AG04450 (cell line): ENCODE data around the gene UBD. TPM values are rescaled to one million over a fixed set of nuclear protein-coding genes. Genes with fewer than 3 reads are reported as not detected.
A peak's percentile ranks its signal among the peaks of the same experiment; 100 is the strongest.

Source experiments
- CTCF ChIA-PET: fragments of 300-600, 350-600 bp; formaldehyde crosslinking; extraction: SDS; loops from one replicate; lab custom pipeline; 2022; ENCODE audit warnings: antibody characterized with exemption, inconsistent platforms; lab: Charles Lee
- POLR2A ChIA-PET: fragments of 350-600 bp; formaldehyde crosslinking; extraction: SDS; loops from one replicate; lab custom pipeline; 2021; ENCODE audit warnings: antibody characterized with exemption, inconsistent platforms; lab: Yijun Ruan, JAX
- DNase-seq: peaks from one replicate; pipeline ENCODE4 v3.0.0-alpha.2; 2011; ENCODE audit warnings: low read depth, low spot score
- H3K27ac ChIP-seq: one replicate; pipeline ENCODE4 v1.5.1; 2012; ENCODE audit warnings: low read depth, low read length, control low read depth
- H3K27me3 ChIP-seq: one replicate; pipeline ENCODE4 v1.6.0; 2012; ENCODE audit warnings: low read length; ENCODE audit not compliant: control insufficient read depth, insufficient read depth
- H3K4me3 ChIP-seq: 2 replicates; pipeline ENCODE4 v1.5.1; 2011; ENCODE audit warnings: mild to moderate bottlenecking, low read depth, low read length, control low read depth
- H3K9me3 ChIP-seq: 2 replicates; pipeline ENCODE4 v1.5.1; 2012; ENCODE audit warnings: low read length; ENCODE audit not compliant: control insufficient read depth, insufficient read depth
- polyA plus RNA-seq: library from polyadenylated mRNA; depleted of rRNA; stranded (reverse); fragments of >200 nt; gene quantifications from 2 replicates; pipeline ENCODE4 v1.2.3, GENCODE V29; 2011
- TF ChIP-seq, protein P1 (sequence below): IDR thresholded peaks from 2 replicates; pipeline ENCODE4 v1.5.1; 2011; ENCODE audit warnings: low read depth, low read length, control low read depth, inconsistent platforms

The UBD gene
- polyA plus RNA-seq, 1 experiment = not detected

DNA sequence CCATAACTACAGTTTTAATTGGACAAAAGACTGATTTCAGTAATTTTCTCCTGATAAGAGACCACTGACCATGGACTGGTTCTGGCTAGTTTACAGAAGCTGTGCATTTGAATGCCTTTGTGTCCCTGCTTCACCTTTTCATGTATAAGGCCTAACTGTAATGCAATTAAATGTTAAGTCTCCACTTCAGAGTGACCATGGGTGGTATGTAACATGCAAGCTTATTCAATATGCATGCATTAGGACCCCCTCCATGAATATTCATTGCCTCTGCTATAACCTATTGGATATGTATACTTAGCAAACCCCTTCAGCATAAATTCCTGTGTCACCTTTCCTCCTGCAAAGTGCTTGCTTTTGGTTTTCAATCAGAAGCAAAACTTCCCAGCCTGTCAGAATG lies 2.2 kb downstream of the UBD start:
- ChIA-PET CTCF (interaction anchor here (2.7 kb wide), 1 partner anchor 96 kb away, joined by 7 read pairs; no protein-coding TSS in a partner anchor), POLR2A (no interaction called here)
- Histone ChIP-seq H3K27ac (no peak overlapping the region), H3K4me3 (no peak overlapping the region), H3K27me3 (peaks cover 21% of the 10 kb centered on the region), H3K9me3 (peaks cover 2% of the 10 kb centered on the region; the same call in 1 of the 2 replicates)
- no peak for DNase-seq
- TF ChIP-seq, protein P1, sequence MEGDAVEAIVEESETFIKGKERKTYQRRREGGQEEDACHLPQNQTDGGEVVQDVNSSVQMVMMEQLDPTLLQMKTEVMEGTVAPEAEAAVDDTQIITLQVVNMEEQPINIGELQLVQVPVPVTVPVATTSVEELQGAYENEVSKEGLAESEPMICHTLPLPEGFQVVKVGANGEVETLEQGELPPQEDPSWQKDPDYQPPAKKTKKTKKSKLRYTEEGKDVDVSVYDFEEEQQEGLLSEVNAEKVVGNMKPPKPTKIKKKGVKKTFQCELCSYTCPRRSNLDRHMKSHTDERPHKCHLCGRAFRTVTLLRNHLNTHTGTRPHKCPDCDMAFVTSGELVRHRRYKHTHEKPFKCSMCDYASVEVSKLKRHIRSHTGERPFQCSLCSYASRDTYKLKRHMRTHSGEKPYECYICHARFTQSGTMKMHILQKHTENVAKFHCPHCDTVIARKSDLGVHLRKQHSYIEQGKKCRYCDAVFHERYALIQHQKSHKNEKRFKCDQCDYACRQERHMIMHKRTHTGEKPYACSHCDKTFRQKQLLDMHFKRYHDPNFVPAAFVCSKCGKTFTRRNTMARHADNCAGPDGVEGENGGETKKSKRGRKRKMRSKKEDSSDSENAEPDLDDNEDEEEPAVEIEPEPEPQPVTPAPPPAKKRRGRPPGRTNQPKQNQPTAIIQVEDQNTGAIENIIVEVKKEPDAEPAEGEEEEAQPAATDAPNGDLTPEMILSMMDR = no peak

DNA sequence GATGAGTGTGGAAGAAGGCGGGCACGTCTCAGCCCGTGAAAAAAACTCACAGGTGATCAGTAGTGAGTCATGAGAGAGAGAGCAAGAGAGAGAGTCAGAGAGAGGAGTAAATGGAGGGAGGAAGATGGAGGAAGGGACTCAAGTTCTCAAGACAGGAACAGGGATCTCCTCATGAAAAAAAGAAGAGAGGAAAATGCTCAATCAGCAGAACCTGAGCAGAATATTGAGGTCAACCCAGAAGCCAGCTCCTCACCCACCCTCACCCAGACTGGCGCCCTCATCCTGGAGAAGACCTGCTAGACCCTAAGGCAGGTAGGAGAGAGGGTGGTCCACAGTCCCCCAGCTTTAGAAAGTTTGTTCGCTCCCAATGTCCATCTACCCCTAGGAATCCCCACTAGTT lies 4.8 kb downstream of the UBD start:
- DNase-seq = no peak
- ChIA-PET POLR2A (no interaction called here), CTCF (interaction anchor here (1.0 to 2.7 kb wide), 2 partner anchors 96 to 99 kb away, joined by 3 to 7 read pairs; no protein-coding TSS in a partner anchor)
- peaks cover 21% of the 10 kb centered on the region for H3K27me3 ChIP-seq
- no peak overlapping the region for H3K27ac ChIP-seq
- TF ChIP-seq, protein P1 = no peak
- no peak overlapping the region for H3K4me3 ChIP-seq
- peaks cover 2% of the 10 kb centered on the region; the same call in 1 of the 2 replicates for H3K9me3 ChIP-seq

DNA sequence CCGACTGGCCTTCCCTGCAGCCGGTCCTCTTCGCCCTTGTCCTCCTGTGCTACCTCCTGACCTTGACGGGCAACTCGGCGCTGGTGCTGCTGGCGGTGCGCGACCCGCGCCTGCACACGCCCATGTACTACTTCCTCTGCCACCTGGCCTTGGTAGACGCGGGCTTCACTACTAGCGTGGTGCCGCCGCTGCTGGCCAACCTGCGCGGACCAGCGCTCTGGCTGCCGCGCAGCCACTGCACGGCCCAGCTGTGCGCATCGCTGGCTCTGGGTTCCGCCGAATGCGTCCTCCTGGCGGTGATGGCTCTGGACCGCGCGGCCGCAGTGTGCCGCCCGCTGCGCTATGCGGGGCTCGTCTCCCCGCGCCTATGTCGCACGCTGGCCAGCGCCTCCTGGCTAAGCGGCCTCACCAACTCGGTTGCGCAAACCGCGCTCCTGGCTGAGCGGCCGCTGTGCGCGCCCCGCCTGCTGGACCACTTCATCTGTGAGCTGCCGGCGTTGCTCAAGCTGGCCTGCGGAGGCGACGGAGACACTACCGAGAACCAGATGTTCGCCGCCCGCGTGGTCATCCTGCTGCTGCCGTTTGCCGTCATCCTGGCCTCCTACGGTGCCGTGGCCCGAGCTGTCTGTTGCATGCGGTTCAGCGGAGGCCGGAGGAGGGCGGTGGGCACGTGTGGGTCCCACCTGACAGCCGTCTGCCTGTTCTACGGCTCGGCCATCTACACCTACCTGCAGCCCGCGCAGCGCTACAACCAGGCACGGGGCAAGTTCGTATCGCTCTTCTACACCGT lies 6.1 kb downstream of the UBD start:
- peaks cover 2% of the 10 kb centered on the region; the same call in 1 of the 2 replicates for H3K9me3 ChIP-seq
- H3K4me3 ChIP-seq = no peak overlapping the region; the same call in 1 of the 2 replicates
- CTCF ChIA-PET = interaction anchor here (0.5 to 1.7 kb wide), 3 partner anchors 76 to 1537 kb away, joined by 4 to 6 read pairs (median 4); no protein-coding TSS in a partner anchor
- no peak overlapping the region for H3K27ac ChIP-seq
- H3K27me3 ChIP-seq = peaks cover 21% of the 10 kb centered on the region
- POLR2A ChIA-PET = no interaction called here
- DNase-seq = no peak
- TF ChIP-seq, protein P1 = no peak

DNA sequence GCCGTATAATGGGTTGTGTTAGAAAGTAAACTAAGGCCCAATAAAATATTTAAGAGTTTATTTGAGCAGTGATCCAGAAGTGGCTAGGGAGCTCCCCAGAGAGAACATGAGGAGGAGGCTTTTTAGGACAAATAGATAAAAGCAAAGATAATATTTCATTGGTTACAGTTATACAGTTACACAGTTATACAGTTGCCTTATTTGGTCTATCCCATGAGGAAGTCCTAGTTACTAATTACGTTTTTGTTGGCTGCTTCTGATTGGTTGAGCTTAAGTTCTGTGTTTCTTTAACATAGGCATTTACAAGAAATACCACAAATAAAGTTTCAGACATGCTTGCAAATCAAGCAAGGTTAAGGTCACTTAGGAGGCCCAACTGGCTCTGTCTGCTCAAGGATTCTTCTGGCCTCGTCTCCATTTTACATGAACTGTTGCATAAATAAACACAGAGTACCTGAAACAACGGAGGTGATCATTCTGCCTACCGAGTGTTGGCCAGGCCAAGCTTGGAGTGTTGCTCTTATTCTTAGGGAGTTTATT lies 7.0 kb downstream of the UBD start:
- POLR2A ChIA-PET = interaction anchor here (0.8 kb wide), 1 partner anchor 80 kb away, joined by 3 read pairs; the partner anchor contains the start of gene GABBR1
- no peak overlapping the region for H3K4me3 ChIP-seq
- CTCF ChIA-PET = interaction anchor here (1.1 to 1.7 kb wide), 2 partner anchors 36 to 97 kb away, joined by 4 read pairs; no protein-coding TSS in a partner anchor
- DNase-seq = peak; percentile 29
- TF ChIP-seq, protein P1 = no peak
- H3K27ac ChIP-seq = no peak overlapping the region
- H3K9me3 ChIP-seq = peaks cover 2% of the 10 kb centered on the region; the same call in 1 of the 2 replicates
- peaks cover 21% of the 10 kb centered on the region for H3K27me3 ChIP-seq
